Lower leg skin (tissue), 4 donors: Measurements from ENCODE around the gene TRIM37. TPM values are rescaled to one million over a fixed set of nuclear protein-coding genes. Genes with fewer than 3 reads are reported as not detected.

Source experiments
- DNase-seq, 2 donors: peaks; one replicate each; pipeline ENCODE4 v3.0.0-alpha.2; 2019; ENCODE audit warnings: low spot score in 2 of 2
- H3K4me3 ChIP-seq: fragments of 200-600 bp; sonication (generic); 2 replicates; pipeline ENCODE4 v1.5.1; 2017; ENCODE audit warnings: mild to moderate bottlenecking, low read depth; ENCODE audit not compliant: poor library complexity, severe bottlenecking
- CTCF ChIP-seq, 3 donors: fragments of 450-650 bp; IDR thresholded peaks; one replicate each; pipeline ENCODE4 v1.5.1; 2016; ENCODE audit warnings: antibody characterized with exemption in 3 of 3, mild to moderate bottlenecking in 3 of 3, moderate library complexity in 2 of 3
- POLR2A ChIP-seq, 2 donors: fragments of 450-650 bp; IDR thresholded peaks; one replicate each; pipeline ENCODE4 v1.6.1; 2016 to 2017; ENCODE audit warnings: antibody characterized with exemption in 2 of 2, mild to moderate bottlenecking in 1 of 2, moderate library complexity in 1 of 2
- WGBS, 2 donors: methylation state at CpG; one replicate each; pipeline ENCODE4 v1.1.5; 2018; 5-methylcytosine and 5-hydroxymethylcytosine counted together
- intact Hi-C: fragments of 100-400 bp; cut with DNase I; formaldehyde crosslinking; loops from one replicate; pipeline ENCODE4 v1.15.0; 2023; ENCODE audit warnings: low total_unique reads
- total RNA-seq, 4 donors: library from RNA; depleted of rRNA; stranded (reverse); fragments of >200 nt; gene quantifications; one replicate each; pipeline ENCODE4 v1.1.0, GENCODE V29; 2016

The TRIM37 gene
- total RNA-seq, 4 donors from 2014 or later = 10.3 to 18.0 (median 13.9) TPM

GRCh38 chr17:59108400-59109102 is 1.9 kb upstream of the TRIM37 start:
- no peak overlapping the region for H3K4me3 ChIP-seq
- WGBS, 2 donors = 81 to 84% methylated on average over 7 of the region's 7 CpGs
- DNase-seq = no peak
- intact Hi-C loops = no loop called here
- TF ChIP-seq POLR2A (IDR thresholded peaks at IDR 0.05) = no peak
- no peak for TF ChIP-seq CTCF (IDR thresholded peaks at IDR 0.05)

GRCh38 chr17:59107306-59107670 is 608 bp upstream of the TRIM37 start:
- WGBS, 2 donors = 1% methylated on average over 10 of the region's 10 CpGs
- DNase-seq = no peak

GRCh38 chr17:59105852-59106462 is 723 bp downstream of the TRIM37 start:
- WGBS, 2 donors = 0 to 1% methylated on average over 11 to 15 of the region's 18 CpGs
- intact Hi-C loops = no loop called here
- DNase-seq = peak; percentile 60 to 93

More at GRCh38 chr17:59107306-59107670, 608 bp upstream of the TRIM37 start:
- intact Hi-C loops = no loop called here
- H3K4me3 ChIP-seq = peak overlapping the region; percentile 94
- TF ChIP-seq POLR2A (IDR thresholded peaks at IDR 0.05) (no peak), CTCF (IDR thresholded peaks at IDR 0.05) (no peak)

GRCh38 chr17:59101178-59101577 is 5.5 kb downstream of the TRIM37 start:
- 100% methylated on average over 1 of the region's 1 CpG for WGBS, 2 donors

More at GRCh38 chr17:59105852-59106462, 723 bp downstream of the TRIM37 start:
- peak overlapping the region; percentile 94 for H3K4me3 ChIP-seq
- TF ChIP-seq POLR2A (IDR thresholded peaks at IDR 0.05) (no peak), CTCF (IDR thresholded peaks at IDR 0.05) (no peak)

GRCh38 chr17:59097876-59098275 is 8.8 kb downstream of the TRIM37 start:
- TF ChIP-seq CTCF (IDR thresholded peaks at IDR 0.05) = no peak
- TF ChIP-seq POLR2A (IDR thresholded peaks at IDR 0.05) = no peak
- no peak for DNase-seq
- H3K4me3 ChIP-seq = no peak overlapping the region
- intact Hi-C loops = no loop called here

More at GRCh38 chr17:59101178-59101577, 5.5 kb downstream of the TRIM37 start:
- DNase-seq = no peak
- intact Hi-C loops = no loop called here
- TF ChIP-seq CTCF (IDR thresholded peaks at IDR 0.05) (no peak), POLR2A (IDR thresholded peaks at IDR 0.05) (no peak)
- no peak overlapping the region for H3K4me3 ChIP-seq
